Fibroblast of lung (primary cell): ENCODE results near the gene C22orf15.

ENCODE experiments used
- EZH2 ChIP-seq: IDR thresholded peaks from 2 replicates; pipeline ENCODE4 v1.5.1; 2012; ENCODE audit warnings: low read length, control low read depth, mild to moderate bottlenecking; ENCODE audit errors: missing control alignments
- TF ChIP-seq, protein P1 (sequence below), 2 donors: IDR thresholded peaks in 1 of 2; conservative IDR thresholded peaks in 1 of 2; 1 replicate in 1 of 2; 2 replicates in 1 of 2; pipeline ENCODE4 v1.5.1; 2011 to 2012; ENCODE audit warnings: low read length in 2 of 2, control low read depth in 1 of 2, inconsistent platforms in 1 of 2, low read depth in 1 of 2, mild to moderate bottlenecking in 1 of 2

- TF ChIP-seq, protein P1, sequence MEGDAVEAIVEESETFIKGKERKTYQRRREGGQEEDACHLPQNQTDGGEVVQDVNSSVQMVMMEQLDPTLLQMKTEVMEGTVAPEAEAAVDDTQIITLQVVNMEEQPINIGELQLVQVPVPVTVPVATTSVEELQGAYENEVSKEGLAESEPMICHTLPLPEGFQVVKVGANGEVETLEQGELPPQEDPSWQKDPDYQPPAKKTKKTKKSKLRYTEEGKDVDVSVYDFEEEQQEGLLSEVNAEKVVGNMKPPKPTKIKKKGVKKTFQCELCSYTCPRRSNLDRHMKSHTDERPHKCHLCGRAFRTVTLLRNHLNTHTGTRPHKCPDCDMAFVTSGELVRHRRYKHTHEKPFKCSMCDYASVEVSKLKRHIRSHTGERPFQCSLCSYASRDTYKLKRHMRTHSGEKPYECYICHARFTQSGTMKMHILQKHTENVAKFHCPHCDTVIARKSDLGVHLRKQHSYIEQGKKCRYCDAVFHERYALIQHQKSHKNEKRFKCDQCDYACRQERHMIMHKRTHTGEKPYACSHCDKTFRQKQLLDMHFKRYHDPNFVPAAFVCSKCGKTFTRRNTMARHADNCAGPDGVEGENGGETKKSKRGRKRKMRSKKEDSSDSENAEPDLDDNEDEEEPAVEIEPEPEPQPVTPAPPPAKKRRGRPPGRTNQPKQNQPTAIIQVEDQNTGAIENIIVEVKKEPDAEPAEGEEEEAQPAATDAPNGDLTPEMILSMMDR (conservative IDR thresholded peaks at IDR 0.05 in 1 of 2, IDR thresholded peaks at IDR 0.05 in 1 of 2; ENCODE audit: low read depth in 1 of 2, low read length in 2 of 2), result no peak
- no peak for TF ChIP-seq EZH2
Measured at GRCh38 chr22:23756891-23757290, 5.9 kb upstream of the C22orf15 start.
